Hair follicle dermal papilla cell (primary cell): Measurements from ENCODE around the gene TMEM200C. TPM values are rescaled to one million over a fixed set of nuclear protein-coding genes. Genes with fewer than 3 reads are reported as not detected.

Experiments
- small RNA-seq: library from RNA; depleted of rRNA; stranded (forward); fragments of <200 nt; gene quantifications from one replicate; pipeline ENCODE3, GENCODE V24; 2012
- total RNA-seq: library from RNA; depleted of rRNA; stranded (reverse); fragments of >200 nt; gene quantifications from 2 replicates; pipeline ENCODE4 v1.2.3, GENCODE V29; 2012

TMEM200C gene
- 0.16 TPM in 1 of 2 replicates, not detected in the other for total RNA-seq

GRCh38 chr18:5895299-5895875, at the start of gene TMEM200C:
Gene TMEM200C, minus strand, starts transcription at chr18:5895522. Its CDS starts 3,459 bp downstream, at chr18:5892063.

Small RNAs within 50 kb of the gene (small RNA-seq; reads per million reads assigned to genes)
- gene MIR3976: not detected
